Activated T-cell treated with anti-CD3 and anti-CD28 coated beads for 24 hours (primary cell): ENCODE results near the gene MAFF.
"Not testable (repeated sequence)": the region's sequence is repeated elsewhere in the genome, so short reads cannot be mapped to it uniquely, and the experiment has no call there.

ENCODE experiments used
- DNase-seq: peaks from one replicate; pipeline ENCODE4 v3.0.0-alpha.2; 2020; ENCODE audit warnings: low read depth

The MAFF gene

GRCh38 chr22:38177926-38178604, 23.7 kb upstream of the MAFF start:
- no peak for DNase-seq

- DNase-seq, result not testable (repeated sequence)
These were observed 23.2 kb upstream of the MAFF start for GRCh38 chr22:38178605-38178937.

- no peak for DNase-seq
These were observed 20.8 kb upstream of the MAFF start for GRCh38 chr22:38180841-38181452.

- DNase-seq, result peak; percentile 97
These were observed 20.2 kb upstream of the MAFF start, which contains the start of gene PLA2G6 for GRCh38 chr22:38181453-38182200. Gene PLA2G6, minus strand, starts transcription at chr22:38181830. Its CDS starts 12,404 bp downstream, at chr22:38169426.

- DNase-seq, result no peak
These were observed 17.0 kb upstream of the MAFF start for GRCh38 chr22:38184788-38185187.

- DNase-seq, result no peak
These were observed 15.4 kb upstream of the MAFF start for GRCh38 chr22:38186429-38186828.

- DNase-seq, result no peak
These were observed 14.2 kb upstream of the MAFF start for GRCh38 chr22:38187413-38188212.

GRCh38 chr22:38189104-38189503, 12.7 kb upstream of the MAFF start:
- DNase-seq, result no peak

GRCh38 chr22:38190581-38190980, 11.2 kb upstream of the MAFF start:
- no peak for DNase-seq

- no peak for DNase-seq
These were observed 10.7 kb upstream of the MAFF start for GRCh38 chr22:38191055-38191454.

GRCh38 chr22:38191731-38192474, 9.9 kb upstream of the MAFF start:
- DNase-seq, result no peak

- DNase-seq, result no peak
These were observed 9.3 kb upstream of the MAFF start for GRCh38 chr22:38192475-38192863.

GRCh38 chr22:38193580-38193979, 8.2 kb upstream of the MAFF start:
- DNase-seq, result no peak

GRCh38 chr22:38196791-38197419, 4.9 kb upstream of the MAFF start:
- no peak for DNase-seq

GRCh38 chr22:38199826-38200559, 1.8 kb upstream of the MAFF start:
- no peak for DNase-seq

- no peak for DNase-seq
These were observed 453 bp upstream of the MAFF start for GRCh38 chr22:38201371-38201710.

GRCh38 chr22:38202437-38203089, 769 bp downstream of the MAFF start:
- no peak for DNase-seq

GRCh38 chr22:38203090-38203810, 1.5 kb downstream of the MAFF start:
- DNase-seq, result no peak

- DNase-seq, result no peak
These were observed 2.2 kb downstream of the MAFF start for GRCh38 chr22:38203855-38204514.
